ENCODE data around the gene DMRT1. TPM values are rescaled to one million over a fixed set of nuclear protein-coding genes. Genes with fewer than 3 reads are reported as not detected.

DMRT1 gene
- total RNA-seq, 1 donor from 2014 or later = not detected

DNA sequence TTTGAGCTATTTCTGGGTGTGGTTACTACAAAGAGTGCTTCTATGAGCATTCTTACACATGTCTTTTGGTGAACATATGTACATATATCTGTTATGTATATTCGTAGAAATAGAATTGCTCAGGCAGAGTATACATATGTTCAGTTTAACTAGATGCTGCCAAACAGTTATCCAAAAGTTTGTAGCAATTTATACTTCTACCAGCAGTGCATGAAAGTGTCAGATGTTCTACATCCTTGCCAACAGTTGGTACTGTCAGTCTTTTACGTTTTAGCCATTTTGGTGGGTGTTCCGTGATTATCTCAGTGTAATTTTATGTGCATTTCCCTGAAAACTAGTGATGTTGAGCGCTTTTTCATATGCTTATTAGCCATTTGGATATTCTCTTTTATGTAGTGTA, 172.7 kb downstream of the DMRT1 start:
- DNase-seq = no peak
- intact Hi-C loops (cut with DNase I) = no loop called here
- ATAC-seq = no peak
- Histone ChIP-seq H3K4me1 (peaks cover 1% of the 10 kb centered on the region), H3K9me3 (no peaks in the 10 kb centered on the region), H3K36me3 (no peaks in the 10 kb centered on the region), H3K4me3 (no peak overlapping the region), H3K27me3 (ENCODE audit: low read depth) (peaks cover 8% of the 10 kb centered on the region), H3K27ac (no peak overlapping the region)
- TF ChIP-seq, protein P1, sequence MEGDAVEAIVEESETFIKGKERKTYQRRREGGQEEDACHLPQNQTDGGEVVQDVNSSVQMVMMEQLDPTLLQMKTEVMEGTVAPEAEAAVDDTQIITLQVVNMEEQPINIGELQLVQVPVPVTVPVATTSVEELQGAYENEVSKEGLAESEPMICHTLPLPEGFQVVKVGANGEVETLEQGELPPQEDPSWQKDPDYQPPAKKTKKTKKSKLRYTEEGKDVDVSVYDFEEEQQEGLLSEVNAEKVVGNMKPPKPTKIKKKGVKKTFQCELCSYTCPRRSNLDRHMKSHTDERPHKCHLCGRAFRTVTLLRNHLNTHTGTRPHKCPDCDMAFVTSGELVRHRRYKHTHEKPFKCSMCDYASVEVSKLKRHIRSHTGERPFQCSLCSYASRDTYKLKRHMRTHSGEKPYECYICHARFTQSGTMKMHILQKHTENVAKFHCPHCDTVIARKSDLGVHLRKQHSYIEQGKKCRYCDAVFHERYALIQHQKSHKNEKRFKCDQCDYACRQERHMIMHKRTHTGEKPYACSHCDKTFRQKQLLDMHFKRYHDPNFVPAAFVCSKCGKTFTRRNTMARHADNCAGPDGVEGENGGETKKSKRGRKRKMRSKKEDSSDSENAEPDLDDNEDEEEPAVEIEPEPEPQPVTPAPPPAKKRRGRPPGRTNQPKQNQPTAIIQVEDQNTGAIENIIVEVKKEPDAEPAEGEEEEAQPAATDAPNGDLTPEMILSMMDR (IDR thresholded peaks at IDR 0.05) = no peak

DNA sequence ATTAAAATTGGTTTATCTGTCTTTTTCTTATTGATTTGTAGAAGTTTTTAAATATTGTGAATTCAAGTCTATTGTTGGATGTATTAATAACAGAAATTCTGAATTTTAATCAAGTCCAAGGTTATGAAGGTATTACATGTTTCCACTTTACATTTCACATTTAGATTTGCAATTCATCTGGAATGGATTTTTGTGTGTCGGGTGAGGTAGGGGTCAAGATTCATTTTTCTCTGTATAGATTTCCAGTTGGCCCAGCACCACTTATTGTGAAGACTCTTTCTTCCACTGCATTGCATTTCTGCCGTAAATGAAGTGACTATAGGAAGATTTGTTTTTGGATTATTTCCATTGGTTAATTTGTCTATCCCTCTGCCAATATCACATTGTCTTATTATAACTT, 173.1 kb downstream of the DMRT1 start:
- no peaks in the 10 kb centered on the region for H3K4me1 ChIP-seq
- TF ChIP-seq, protein P1 (IDR thresholded peaks at IDR 0.05) = no peak
- intact Hi-C loops (cut with DNase I) = no loop called here
- peaks cover 8% of the 10 kb centered on the region for H3K27me3 ChIP-seq (ENCODE audit: low read depth)
- H3K27ac ChIP-seq = no peak overlapping the region
- no peaks in the 10 kb centered on the region for H3K36me3 ChIP-seq
- H3K4me3 ChIP-seq = no peak overlapping the region
- ATAC-seq (no peak), DNase-seq (no peak)
- H3K9me3 ChIP-seq = no peaks in the 10 kb centered on the region

DNA sequence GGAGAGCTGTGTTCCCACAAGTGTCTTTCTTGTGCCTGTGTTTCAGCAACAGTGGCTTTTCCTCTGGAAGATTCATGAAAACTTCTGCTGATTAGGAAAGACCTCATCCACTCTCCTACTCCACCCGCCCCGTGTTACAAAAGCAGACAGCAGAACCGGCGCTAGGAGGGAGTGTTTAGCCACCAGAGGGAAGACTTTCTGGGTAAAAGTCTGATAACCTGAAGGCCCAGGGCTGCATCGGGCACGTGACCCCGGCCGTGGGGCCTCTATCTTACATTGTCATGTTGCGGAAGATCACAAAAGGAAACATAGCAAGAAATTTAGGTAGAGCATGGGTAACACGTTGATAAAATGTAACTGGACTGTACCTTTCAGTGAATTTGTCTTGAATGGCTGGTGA, 176.6 kb downstream of the DMRT1 start:
- Histone ChIP-seq H3K27ac (no peak overlapping the region), H3K27me3 (ENCODE audit: low read depth) (peaks cover 22% of the 10 kb centered on the region), H3K9me3 (peaks cover 10% of the 10 kb centered on the region), H3K4me1 (no peaks in the 10 kb centered on the region), H3K36me3 (no peaks in the 10 kb centered on the region), H3K4me3 (no peak overlapping the region)
- intact Hi-C loops (cut with DNase I) = no loop called here
- TF ChIP-seq, protein P1 (IDR thresholded peaks at IDR 0.05) = peak; percentile 30
- DNase-seq = no peak
- ATAC-seq = peak; percentile 59 to 71

Other genes starting within 250 kb of the DMRT1 start
- 0.24 TPM for gene DMRT3, start 135.0 kb downstream of the DMRT1 start, total RNA-seq
- gene DMRT2, start 208.7 kb downstream of the DMRT1 start, total RNA-seq = 0.86 TPM

Data from lower lobe of right lung (tissue), 2 donors.